ENCODE results near the gene PLXNC1.

DNA sequence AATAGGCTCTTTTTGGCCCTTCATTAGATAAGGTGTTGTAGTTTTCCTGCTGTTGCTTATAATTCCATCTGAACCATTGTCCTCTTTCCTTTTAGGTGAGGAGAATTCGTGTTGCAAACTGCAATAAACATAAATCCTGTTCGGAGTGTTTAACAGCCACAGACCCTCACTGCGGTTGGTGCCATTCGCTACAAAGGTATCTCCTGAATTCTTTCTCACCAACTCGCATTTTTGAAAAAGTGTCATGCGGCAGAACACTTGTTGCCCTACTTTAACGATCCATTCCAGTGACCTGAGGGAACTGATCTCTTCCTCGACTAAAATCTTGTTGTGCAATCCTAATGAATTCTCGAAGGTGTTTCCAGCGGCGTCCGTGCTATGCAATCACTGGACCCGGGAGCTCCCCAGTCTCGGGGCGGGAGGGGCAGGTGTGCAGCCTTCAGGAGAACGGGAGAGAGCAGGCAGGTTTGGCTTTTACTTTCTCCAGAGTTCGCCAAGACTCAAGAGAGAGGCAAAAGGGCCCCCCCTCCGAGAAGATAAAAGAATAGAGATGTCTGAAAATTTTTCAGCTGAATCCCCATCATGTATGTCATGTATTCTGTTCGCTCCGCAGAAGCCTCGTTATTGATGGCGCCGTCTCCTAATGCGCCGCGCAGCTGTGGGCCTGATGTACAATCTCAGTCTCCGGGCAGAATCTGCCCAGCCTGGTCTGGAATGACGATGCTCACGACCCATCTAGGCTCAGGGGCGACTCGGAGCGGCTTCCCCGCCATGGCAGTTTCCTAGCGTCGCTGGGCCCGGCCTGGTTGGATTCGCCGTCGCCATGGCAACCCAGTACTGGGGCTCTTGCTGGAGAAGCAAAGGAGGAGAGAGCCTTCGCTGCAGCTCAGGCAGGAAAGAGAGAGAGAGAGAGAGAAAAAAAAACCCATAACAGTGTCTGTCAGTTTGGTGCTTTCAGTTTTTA is 38.2 kb downstream of the PLXNC1 start:
- TF ChIP-seq ZNF384 (IDR thresholded peaks at IDR 0.05) (no peak), SP1 (IDR thresholded peaks at IDR 0.05) (no peak), CTBP1 (IDR thresholded peaks at IDR 0.05; ENCODE audit: borderline replicate concordance) (no peak), FOXK2 (IDR thresholded peaks at IDR 0.05) (no peak), NFRKB (IDR thresholded peaks at IDR 0.05) (no peak), HDGF (IDR thresholded peaks at IDR 0.05; ENCODE audit: borderline replicate concordance) (no peak), TARDBP (IDR thresholded peaks at IDR 0.05) (no peak)
- TF ChIP-seq, protein P1, sequence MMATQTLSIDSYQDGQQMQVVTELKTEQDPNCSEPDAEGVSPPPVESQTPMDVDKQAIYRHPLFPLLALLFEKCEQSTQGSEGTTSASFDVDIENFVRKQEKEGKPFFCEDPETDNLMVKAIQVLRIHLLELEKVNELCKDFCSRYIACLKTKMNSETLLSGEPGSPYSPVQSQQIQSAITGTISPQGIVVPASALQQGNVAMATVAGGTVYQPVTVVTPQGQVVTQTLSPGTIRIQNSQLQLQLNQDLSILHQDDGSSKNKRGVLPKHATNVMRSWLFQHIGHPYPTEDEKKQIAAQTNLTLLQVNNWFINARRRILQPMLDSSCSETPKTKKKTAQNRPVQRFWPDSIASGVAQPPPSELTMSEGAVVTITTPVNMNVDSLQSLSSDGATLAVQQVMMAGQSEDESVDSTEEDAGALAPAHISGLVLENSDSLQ (IDR thresholded peaks at IDR 0.05) = no peak
